ENCODE results near the gene LSM11. TPM values are rescaled to one million over a fixed set of nuclear protein-coding genes. Genes with fewer than 3 reads are reported as not detected.
"Not testable (repeated sequence)": the region's sequence is repeated elsewhere in the genome, so short reads cannot be mapped to it uniquely, and the experiment has no call there.

Gene LSM11
- total and polyA plus RNA-seq, 5 donors from 2014 or later: 0.22 to 1.6 (median 0.84) TPM

DNA sequence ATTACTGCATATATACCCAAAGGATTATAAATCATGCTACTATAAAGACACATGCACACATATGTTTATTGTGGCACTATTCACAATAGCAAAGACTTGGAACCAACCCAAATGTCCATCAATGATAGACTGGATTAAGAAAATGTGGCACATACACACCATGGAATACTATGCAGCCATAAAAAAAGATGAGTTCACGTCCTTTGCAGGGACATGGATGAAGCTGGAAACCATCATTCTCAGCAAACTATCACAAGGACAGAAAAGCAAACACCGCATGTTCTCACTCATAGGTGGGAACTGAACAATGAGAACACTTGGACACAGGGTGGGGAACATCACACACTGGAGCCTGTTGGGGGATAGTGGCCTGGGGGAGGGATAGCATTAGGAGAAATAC, 16.9 kb upstream of the LSM11 start:
- H3K27me3 ChIP-seq (ENCODE audit: control insufficient read depth, insufficient read depth, low read length); DNase-seq; H3K9me3 Mint-ChIP-seq; H3K4me1 ChIP-seq (ENCODE audit: control insufficient read depth, insufficient read depth, low read length, poor library complexity, severe bottlenecking); H3K4me3 Mint-ChIP-seq; ATAC-seq (ENCODE audit: low read depth in 2 of 2); H3K36me3 ChIP-seq (ENCODE audit: control insufficient read depth, insufficient read depth, low read length); H3K27me3 Mint-ChIP-seq; H3K4me3 ChIP-seq (ENCODE audit: low read depth, low read length); H3K9me3 ChIP-seq (ENCODE audit: control insufficient read depth in 2 of 2, low read length in 2 of 2); H3K27ac ChIP-seq (ENCODE audit: insufficient read depth, low read length, poor library complexity, severe bottlenecking): not testable (repeated sequence)
- peaks cover 3 to 18% (median 11%) of the 10 kb centered on the region in 4 donors for H3K4me1 Mint-ChIP-seq
- H3K27ac Mint-ChIP-seq: peak overlapping the region in 1 of 3 donors; percentile 90
- H3K36me3 Mint-ChIP-seq: peaks cover 16% of the 10 kb centered on the region

DNA sequence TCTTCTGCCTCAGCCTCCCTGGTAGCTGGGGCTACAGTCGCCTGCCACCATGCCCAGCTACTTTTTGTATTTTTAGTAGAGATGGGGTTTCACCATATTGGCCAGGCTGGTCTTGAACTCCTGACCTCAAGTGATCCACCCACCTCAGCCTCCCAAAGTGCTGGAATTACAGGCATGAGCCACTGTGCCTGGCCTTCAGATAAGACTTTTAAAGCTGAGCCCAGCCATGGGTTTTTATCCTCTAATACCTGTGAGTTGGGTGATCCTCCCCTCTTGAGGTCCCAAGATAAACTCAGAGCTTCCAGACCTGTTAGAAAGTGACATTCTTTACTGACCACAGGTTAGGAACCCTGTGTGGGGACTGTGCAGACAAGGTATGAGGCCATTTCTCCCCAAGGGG, 15.7 kb upstream of the LSM11 start:
- not testable (repeated sequence) for ATAC-seq (ENCODE audit: low read depth in 2 of 2)

DNA sequence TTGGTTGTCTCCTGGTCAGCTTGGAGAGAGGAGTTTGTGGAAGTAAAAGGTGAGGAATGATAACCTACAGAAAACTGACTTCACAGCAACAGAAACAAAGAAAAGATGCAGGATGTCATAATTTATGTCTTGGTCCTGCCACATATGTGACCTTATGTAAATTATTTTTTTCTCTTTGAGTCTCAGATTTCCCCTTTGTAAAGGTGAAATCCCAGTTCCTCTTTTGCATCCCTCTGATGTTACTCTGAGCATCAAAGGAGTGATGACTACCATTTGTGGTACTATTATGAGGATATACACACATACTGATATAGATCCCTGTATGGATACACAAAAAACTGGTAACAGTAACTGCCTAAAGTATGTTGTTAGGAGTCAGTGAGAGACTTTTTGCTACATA, 13.7 kb upstream of the LSM11 start:
- ATAC-seq (ENCODE audit: low read depth in 2 of 2) (no peak), DNase-seq (no peak)
- no peak overlapping the region for H3K4me3 ChIP-seq (ENCODE audit: low read depth, low read length)

More for the DNA sequence above, 15.7 kb upstream of the LSM11 start:
- not testable (repeated sequence) for H3K4me3 ChIP-seq (ENCODE audit: low read depth, low read length); H3K27me3 Mint-ChIP-seq; H3K36me3 ChIP-seq (ENCODE audit: control insufficient read depth, insufficient read depth, low read length); DNase-seq; H3K4me3 Mint-ChIP-seq; H3K9me3 ChIP-seq (ENCODE audit: control insufficient read depth in 2 of 2, low read length in 2 of 2); H3K27ac Mint-ChIP-seq; H3K9me3 Mint-ChIP-seq; H3K27me3 ChIP-seq (ENCODE audit: control insufficient read depth, insufficient read depth, low read length); H3K27ac ChIP-seq (ENCODE audit: insufficient read depth, low read length, poor library complexity, severe bottlenecking)
- peaks cover 12% of the 10 kb centered on the region for H3K36me3 Mint-ChIP-seq
- peaks cover 11% of the 10 kb centered on the region for H3K4me1 ChIP-seq (ENCODE audit: control insufficient read depth, insufficient read depth, low read length, poor library complexity, severe bottlenecking)
- peaks cover 7 to 27% (median 20%) of the 10 kb centered on the region in 4 donors for H3K4me1 Mint-ChIP-seq

DNA sequence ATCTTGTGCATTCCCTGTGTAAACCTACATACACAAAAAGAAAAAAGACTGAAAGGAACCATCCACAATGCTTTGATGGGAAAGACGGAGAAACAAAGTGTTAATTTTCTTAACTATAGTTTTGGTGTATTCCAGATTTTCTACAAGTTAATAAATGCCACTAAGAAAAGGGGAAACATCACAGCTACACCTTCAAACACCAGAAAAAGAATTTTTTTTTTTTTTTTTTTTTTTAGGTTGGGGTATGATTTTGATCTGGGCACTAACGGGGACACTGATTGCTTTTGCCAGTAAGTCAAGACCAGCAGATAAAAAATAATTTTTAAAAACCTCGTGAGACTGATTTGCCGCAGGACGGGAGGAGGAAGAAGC, 12.6 kb upstream of the LSM11 start:
- no peaks in the 10 kb centered on the region for H3K27me3 Mint-ChIP-seq
- Histone ChIP-seq H3K27me3 (ENCODE audit: control insufficient read depth, insufficient read depth, low read length) (no peaks in the 10 kb centered on the region), H3K4me1 (ENCODE audit: control insufficient read depth, insufficient read depth, low read length, poor library complexity, severe bottlenecking) (peaks cover 11% of the 10 kb centered on the region), H3K27ac (ENCODE audit: insufficient read depth, low read length, poor library complexity, severe bottlenecking) (peak overlapping the region; percentile 89), H3K4me3 (ENCODE audit: low read depth, low read length) (peak overlapping the region; percentile 93), H3K9me3 (ENCODE audit: control insufficient read depth in 2 of 2, low read length in 2 of 2) (no peaks in the 10 kb centered on the region), H3K36me3 (ENCODE audit: control insufficient read depth, insufficient read depth, low read length) (peaks cover 7% of the 10 kb centered on the region)
- ATAC-seq (ENCODE audit: low read depth in 2 of 2): no peak
- peaks cover 8% of the 10 kb centered on the region for H3K36me3 Mint-ChIP-seq
- peak overlapping the region; percentile 92 to 98 (median 96) for H3K4me3 Mint-ChIP-seq
- H3K27ac Mint-ChIP-seq: peak overlapping the region; percentile 92 to 99 (median 98)
- H3K4me1 Mint-ChIP-seq: peaks cover 8 to 29% (median 23%) of the 10 kb centered on the region in 4 donors
- no peak for DNase-seq
- H3K9me3 Mint-ChIP-seq: no peaks in the 10 kb centered on the region

More for the DNA sequence above, 13.7 kb upstream of the LSM11 start:
- Histone ChIP-seq H3K36me3 (ENCODE audit: control insufficient read depth, insufficient read depth, low read length) (no peaks in the 10 kb centered on the region), H3K9me3 (ENCODE audit: control insufficient read depth in 2 of 2, low read length in 2 of 2) (no peaks in the 10 kb centered on the region), H3K27me3 (ENCODE audit: control insufficient read depth, insufficient read depth, low read length) (no peaks in the 10 kb centered on the region), H3K4me1 (ENCODE audit: control insufficient read depth, insufficient read depth, low read length, poor library complexity, severe bottlenecking) (peaks cover 11% of the 10 kb centered on the region), H3K27ac (ENCODE audit: insufficient read depth, low read length, poor library complexity, severe bottlenecking) (no peak overlapping the region)
- Mint-ChIP-seq H3K9me3 (no peaks in the 10 kb centered on the region), H3K4me1 (peaks cover 8 to 29% (median 23%) of the 10 kb centered on the region in 4 donors), H3K36me3 (peaks cover 14% of the 10 kb centered on the region), H3K27ac (no peak overlapping the region), H3K4me3 (peak overlapping the region in 2 of 4 donors; percentile 45 to 92), H3K27me3 (no peaks in the 10 kb centered on the region)

DNA sequence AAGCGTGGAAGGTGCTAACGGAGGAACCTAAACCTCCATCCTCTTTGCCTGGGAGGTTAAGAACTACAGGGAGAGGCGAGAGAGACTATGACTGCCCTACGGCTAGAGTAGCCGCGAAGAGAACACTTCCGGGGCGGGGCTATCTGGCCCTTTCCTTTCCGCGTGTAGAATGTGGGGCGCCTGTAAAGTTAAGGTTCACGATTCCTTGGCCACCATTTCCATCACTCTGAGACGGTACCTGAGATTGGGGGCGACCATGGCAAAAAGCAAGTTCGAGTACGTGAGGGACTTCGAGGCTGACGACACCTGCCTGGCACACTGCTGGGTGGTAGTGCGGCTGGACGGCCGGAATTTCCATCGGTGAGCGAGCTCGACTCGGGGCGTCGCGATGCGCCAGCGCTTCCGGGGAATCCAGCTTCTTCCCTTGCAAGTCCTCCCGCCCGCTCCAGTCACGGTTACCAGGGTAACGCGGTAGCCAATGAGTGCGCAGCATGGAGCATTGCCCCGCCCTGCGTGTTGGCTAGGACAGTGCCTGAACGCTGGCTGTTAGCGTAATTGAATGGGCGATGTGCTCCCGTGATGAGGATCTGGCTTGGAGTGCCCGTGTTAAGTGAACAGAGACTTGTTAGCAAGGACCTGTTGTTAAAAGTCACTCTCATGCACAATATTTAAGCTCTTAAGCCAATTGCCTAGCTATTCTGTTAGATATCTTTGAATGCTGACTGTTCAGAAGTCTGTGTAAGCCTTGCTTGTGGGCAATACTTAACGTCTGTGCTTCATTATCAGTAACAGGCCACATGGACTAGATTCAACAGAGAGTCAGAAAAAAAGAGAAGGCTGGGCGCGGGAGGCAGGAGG, 12.0 kb upstream of the LSM11 start, which contains the start of gene THG1L:
Gene THG1L (plus strand): TSS at position 149 of the 858 bp plus-strand sequence. CDS start 21 bp downstream, at position 170.
- Mint-ChIP-seq H3K4me1 (peaks cover 8 to 29% (median 21%) of the 10 kb centered on the region in 4 donors), H3K27me3 (no peaks in the 10 kb centered on the region), H3K27ac (peak within 1 kb of the TSS; percentile 92 to 99 (median 98)), H3K9me3 (no peaks in the 10 kb centered on the region), H3K36me3 (peaks cover 10% of the 10 kb centered on the region), H3K4me3 (peak within 1 kb of the TSS; percentile 92 to 98 (median 96))
- Histone ChIP-seq H3K4me1 (ENCODE audit: control insufficient read depth, insufficient read depth, low read length, poor library complexity, severe bottlenecking) (peaks cover 11% of the 10 kb centered on the region), H3K9me3 (ENCODE audit: control insufficient read depth in 2 of 2, low read length in 2 of 2) (no peaks in the 10 kb centered on the region), H3K27ac (ENCODE audit: insufficient read depth, low read length, poor library complexity, severe bottlenecking) (peak within 1 kb of the TSS; percentile 89), H3K4me3 (ENCODE audit: low read depth, low read length) (peak within 1 kb of the TSS; percentile 93), H3K27me3 (ENCODE audit: control insufficient read depth, insufficient read depth, low read length) (no peaks in the 10 kb centered on the region), H3K36me3 (ENCODE audit: control insufficient read depth, insufficient read depth, low read length) (peaks cover 9% of the 10 kb centered on the region)
- peak; percentile 95 to 98 (median 98) for DNase-seq
- ATAC-seq (ENCODE audit: low read depth in 2 of 2): peak; percentile 95 to 96

DNA sequence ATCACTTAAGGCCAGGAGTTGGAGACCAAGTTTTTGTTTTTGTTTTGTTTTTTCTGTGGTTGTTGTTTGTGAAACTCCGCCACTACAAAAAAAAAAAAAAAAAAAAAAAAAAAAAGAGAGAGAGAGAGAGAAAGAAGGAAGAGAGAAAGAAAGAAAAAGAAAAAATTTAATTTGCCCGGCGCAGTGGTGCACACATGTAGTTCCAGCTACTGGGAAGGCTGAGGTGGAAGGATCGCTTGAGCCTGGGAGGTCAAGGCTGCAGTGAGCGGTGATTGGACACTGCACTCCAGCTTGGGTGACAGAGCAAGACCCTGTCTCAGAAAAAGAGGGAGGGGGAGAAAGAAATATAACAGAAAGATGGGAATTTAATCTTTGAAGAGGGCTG, 11.4 kb upstream of the LSM11 start:
- H3K27ac ChIP-seq (ENCODE audit: insufficient read depth, low read length, poor library complexity, severe bottlenecking): peak overlapping the region; percentile 89
- peaks cover 11% of the 10 kb centered on the region for H3K4me1 ChIP-seq (ENCODE audit: control insufficient read depth, insufficient read depth, low read length, poor library complexity, severe bottlenecking)
- DNase-seq (no peak), ATAC-seq (ENCODE audit: low read depth in 2 of 2) (no peak)
- H3K36me3 Mint-ChIP-seq: peaks cover 12% of the 10 kb centered on the region
- H3K4me3 ChIP-seq (ENCODE audit: low read depth, low read length): peak overlapping the region; percentile 93
- H3K9me3 Mint-ChIP-seq: no peaks in the 10 kb centered on the region
- peaks cover 9% of the 10 kb centered on the region for H3K36me3 ChIP-seq (ENCODE audit: control insufficient read depth, insufficient read depth, low read length)
- no peaks in the 10 kb centered on the region for H3K27me3 Mint-ChIP-seq
- peak overlapping the region; percentile 92 to 98 (median 96) for H3K4me3 Mint-ChIP-seq
- H3K27ac Mint-ChIP-seq: peak overlapping the region; percentile 92 to 99 (median 98)
- peaks cover 8 to 29% (median 21%) of the 10 kb centered on the region in 4 donors for H3K4me1 Mint-ChIP-seq
- H3K27me3 ChIP-seq (ENCODE audit: control insufficient read depth, insufficient read depth, low read length): no peaks in the 10 kb centered on the region
- H3K9me3 ChIP-seq (ENCODE audit: control insufficient read depth in 2 of 2, low read length in 2 of 2): no peaks in the 10 kb centered on the region

DNA sequence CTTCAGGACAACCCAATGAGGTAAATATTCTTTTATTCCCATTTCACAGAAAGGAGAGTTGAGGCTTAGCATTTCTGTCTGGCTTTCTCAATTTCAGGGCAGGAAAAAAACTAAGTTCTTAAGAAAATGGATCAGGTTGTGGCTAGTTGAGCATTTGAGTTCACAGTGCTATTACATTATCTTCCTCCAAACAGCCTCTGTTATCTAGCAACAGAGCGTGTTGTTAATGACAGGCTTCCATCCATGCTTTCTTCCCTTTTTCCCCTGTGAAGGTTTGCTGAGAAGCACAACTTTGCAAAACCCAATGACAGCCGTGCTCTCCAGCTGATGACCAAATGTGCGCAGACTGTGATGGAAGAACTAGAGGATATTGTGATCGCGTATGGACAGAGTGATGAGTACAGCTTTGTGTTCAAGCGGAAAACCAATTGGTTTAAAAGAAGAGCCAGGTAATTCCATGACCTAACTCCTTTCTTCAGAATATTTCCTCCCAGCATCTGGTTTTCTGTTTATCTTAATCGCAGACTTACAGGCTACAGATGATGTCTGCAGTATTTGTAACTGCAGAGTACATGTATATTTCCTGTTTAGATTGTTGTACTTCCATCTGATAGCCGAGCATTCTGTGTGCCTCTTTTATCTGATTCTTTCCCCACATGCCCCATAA, 10.8 kb upstream of the LSM11 start:
- Histone ChIP-seq H3K4me3 (ENCODE audit: low read depth, low read length) (no peak overlapping the region), H3K27ac (ENCODE audit: insufficient read depth, low read length, poor library complexity, severe bottlenecking) (no peak overlapping the region), H3K36me3 (ENCODE audit: control insufficient read depth, insufficient read depth, low read length) (peaks cover 9% of the 10 kb centered on the region), H3K9me3 (ENCODE audit: control insufficient read depth in 2 of 2, low read length in 2 of 2) (no peaks in the 10 kb centered on the region), H3K4me1 (ENCODE audit: control insufficient read depth, insufficient read depth, low read length, poor library complexity, severe bottlenecking) (peaks cover 11% of the 10 kb centered on the region), H3K27me3 (ENCODE audit: control insufficient read depth, insufficient read depth, low read length) (no peaks in the 10 kb centered on the region)
- peaks cover 16% of the 10 kb centered on the region for H3K36me3 Mint-ChIP-seq
- H3K9me3 Mint-ChIP-seq: no peaks in the 10 kb centered on the region
- no peaks in the 10 kb centered on the region for H3K27me3 Mint-ChIP-seq
- peak overlapping the region in 3 of 4 donors; percentile 47 to 95 (median 92) for H3K4me3 Mint-ChIP-seq
- ATAC-seq (ENCODE audit: low read depth in 2 of 2) (no peak), DNase-seq (no peak)
- no peak overlapping the region for H3K27ac Mint-ChIP-seq
- peaks cover 8 to 29% (median 21%) of the 10 kb centered on the region in 4 donors for H3K4me1 Mint-ChIP-seq
